ENCODE results near the gene NTN5.
A peak's percentile ranks its signal among the peaks of the same experiment; 100 is the strongest.
"Not testable (repeated sequence)": the region's sequence is repeated elsewhere in the genome, so short reads cannot be mapped to it uniquely, and the experiment has no call there.

Gene NTN5

DNA sequence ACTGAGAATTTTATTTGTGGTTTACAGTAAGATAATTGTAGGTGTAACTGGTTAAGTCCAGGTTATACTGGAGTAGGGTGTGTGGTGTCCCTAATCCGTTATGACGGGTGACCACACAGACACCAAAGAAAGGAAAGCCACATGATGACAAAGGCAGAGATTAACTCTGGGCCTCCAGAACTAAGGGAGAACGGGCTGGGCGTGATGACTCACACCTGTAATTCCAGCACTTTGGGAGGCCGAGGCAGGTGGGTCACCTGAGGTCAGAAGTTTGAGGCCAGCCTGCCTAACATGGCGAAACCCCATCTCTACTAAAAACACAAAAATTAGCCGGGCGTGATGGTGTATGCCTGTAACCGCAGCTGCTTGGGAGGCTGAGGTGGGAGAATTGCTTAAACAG, 12.8 kb upstream of the NTN5 start:
- ChIA-PET CTCF (interaction anchor here (0.9 kb wide), 1 partner anchor 40 kb away, joined by 3 read pairs; the partner anchor contains the start of gene CA11), POLR2A (no interaction called here)
- peak; percentile 5 for DNase-seq (ENCODE audit: extremely low spot score)
- no peak for TF ChIP-seq CTCF (IDR thresholded peaks at IDR 0.05; ENCODE audit: control extremely low read depth, extremely low read depth, low read depth, missing control alignments)

- ChIA-PET POLR2A (interaction anchor here (0.7 kb wide), 2 partner anchors 37 to 245 kb away, joined by 4 to 5 read pairs; no protein-coding TSS in a partner anchor), CTCF (interaction anchor here (1.2 kb wide), 1 partner anchor 9 kb away, joined by 5 read pairs; no protein-coding TSS in a partner anchor)
- TF ChIP-seq CTCF (IDR thresholded peaks at IDR 0.05; ENCODE audit: control extremely low read depth, extremely low read depth, low read depth, missing control alignments): no peak
- no peak for DNase-seq (ENCODE audit: extremely low spot score)
These were observed 10.5 kb upstream of the NTN5 start for GRCh38 chr19:48683349-48683748.

GRCh38 chr19:48681127-48681470, 8.3 kb upstream of the NTN5 start:
- ChIA-PET POLR2A (no interaction called here), CTCF (no interaction called here)
- peak; percentile 46 for DNase-seq (ENCODE audit: extremely low spot score)
- no peak for TF ChIP-seq CTCF (IDR thresholded peaks at IDR 0.05; ENCODE audit: control extremely low read depth, extremely low read depth, low read depth, missing control alignments)

DNA sequence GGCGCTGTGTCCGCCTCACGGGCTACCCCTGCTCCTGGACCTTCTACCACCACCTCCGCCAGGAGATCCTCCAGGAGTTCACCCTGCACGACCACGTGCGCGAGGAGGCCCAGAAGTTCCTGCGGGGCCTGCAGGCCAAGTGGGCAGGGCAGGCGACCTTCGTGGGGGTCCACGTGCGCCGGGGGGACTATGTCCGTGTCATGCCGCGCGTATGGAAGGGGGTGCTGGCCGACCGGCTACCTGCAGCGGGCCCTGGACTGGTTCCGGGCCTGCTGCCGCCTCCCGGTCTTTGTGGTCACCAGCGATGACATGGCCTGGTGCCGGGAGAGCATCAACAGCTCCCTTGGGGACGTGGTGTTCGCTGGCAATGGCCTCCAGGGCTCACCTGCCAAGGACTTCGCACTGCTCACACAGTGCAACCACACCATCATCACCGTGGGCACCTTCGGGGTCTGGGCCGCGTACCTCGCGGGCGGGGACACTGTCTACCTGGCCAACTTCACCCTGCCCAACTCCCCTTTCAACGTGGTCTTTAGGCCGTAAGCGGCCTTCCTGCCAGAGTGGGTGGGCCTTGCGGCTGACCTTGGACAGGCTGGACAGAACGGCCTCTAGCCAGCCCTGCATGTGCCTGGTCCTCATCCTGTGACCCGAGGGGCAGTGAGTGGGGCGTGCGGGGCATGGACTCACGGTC, 7.8 kb upstream of the NTN5 start:
- POLR2A ChIA-PET: no interaction called here

DNA sequence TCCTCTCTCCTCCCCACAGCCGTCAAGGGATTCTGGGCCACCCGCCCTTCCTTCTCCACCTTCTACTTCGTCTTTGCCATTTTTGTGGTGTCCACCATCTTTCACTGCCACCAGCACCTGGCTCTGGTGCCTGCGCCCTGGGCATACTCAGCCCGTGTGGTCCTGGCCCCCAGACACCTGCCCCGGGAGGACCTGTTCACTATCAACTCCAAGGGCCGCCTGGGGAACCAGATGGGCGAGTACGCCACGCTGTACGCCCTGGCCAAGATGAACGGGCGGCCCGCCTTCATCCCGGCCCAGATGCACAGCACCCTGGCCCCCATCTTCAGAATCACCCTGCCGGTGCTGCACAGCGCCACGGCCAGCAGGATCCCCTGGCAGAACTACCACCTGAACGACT, 7.2 kb upstream of the NTN5 start:
- CTCF ChIA-PET, POLR2A ChIA-PET: not testable (repeated sequence)
- DNase-seq (ENCODE audit: extremely low spot score): peak; percentile 5

More for the DNA sequence above, 7.8 kb upstream of the NTN5 start:
- CTCF ChIA-PET: no interaction called here
- no peak for TF ChIP-seq CTCF (IDR thresholded peaks at IDR 0.05; ENCODE audit: control extremely low read depth, extremely low read depth, low read depth, missing control alignments)
- DNase-seq (ENCODE audit: extremely low spot score): peak; percentile 4

DNA sequence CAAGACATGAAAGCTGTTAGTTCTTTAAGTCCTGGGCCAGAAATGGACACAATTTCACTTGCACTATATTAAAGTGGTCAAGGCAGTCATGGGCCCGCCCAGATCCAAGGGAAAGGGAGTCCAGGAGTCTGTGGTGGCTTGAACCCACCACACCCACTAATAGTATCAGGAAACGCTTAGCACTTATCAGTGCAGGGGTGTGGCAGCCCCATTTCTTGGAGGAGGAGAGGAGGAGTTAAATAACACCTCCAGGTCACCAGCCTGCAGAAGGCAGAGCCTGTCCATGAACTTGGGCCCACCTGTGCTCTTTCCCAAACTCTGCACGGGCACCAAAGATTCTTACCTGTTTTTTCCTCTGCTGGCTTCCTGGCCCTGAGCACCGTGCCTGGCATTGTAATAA, 5.4 kb upstream of the NTN5 start:
- CTCF ChIA-PET: interaction anchor here (5.6 kb wide), 1 partner anchor 32 kb away, joined by 23 read pairs; the partner anchor contains the start of gene CA11
- TF ChIP-seq CTCF (IDR thresholded peaks at IDR 0.05; ENCODE audit: control extremely low read depth, extremely low read depth, low read depth, missing control alignments): no peak
- POLR2A ChIA-PET: no interaction called here
- peak; percentile 10 for DNase-seq (ENCODE audit: extremely low spot score)

- no peak for DNase-seq (ENCODE audit: extremely low spot score)
- no peak for TF ChIP-seq CTCF (IDR thresholded peaks at IDR 0.05; ENCODE audit: control extremely low read depth, extremely low read depth, low read depth, missing control alignments)
- CTCF ChIA-PET: interaction anchor here (1.1 to 5.6 kb wide), 4 partner anchors 20 to 168 kb away, joined by 3 to 23 read pairs (median 6); partner anchors contain the start of gene CA11
- POLR2A ChIA-PET: no interaction called here
These were observed 4.1 kb upstream of the NTN5 start for GRCh38 chr19:48676887-48677286.
